Thyroid gland (tissue), 4 donors: Measurements from ENCODE around the gene RFX2.

Source experiments
- POLR2A ChIP-seq, 2 donors: fragments of 450-650 bp; IDR thresholded peaks; one replicate each; pipeline ENCODE4 v1.6.1; 2017; ENCODE audit warnings: antibody characterized with exemption in 2 of 2, mild to moderate bottlenecking in 2 of 2, moderate library complexity in 1 of 2
- TF ChIP-seq, protein P1 (sequence below), 6 experiments: fragments of 200-600 bp in 3 of 6; fragments of 450-650 bp in 3 of 6; sonication (generic) in 3 of 6; IDR thresholded peaks; one replicate each; pipeline ENCODE4 v1.5.1; 2016 to 2019; ENCODE audit warnings: antibody characterized with exemption in 6 of 6, mild to moderate bottlenecking in 2 of 6, inconsistent platforms in 1 of 6, moderate library complexity in 1 of 6

DNA sequence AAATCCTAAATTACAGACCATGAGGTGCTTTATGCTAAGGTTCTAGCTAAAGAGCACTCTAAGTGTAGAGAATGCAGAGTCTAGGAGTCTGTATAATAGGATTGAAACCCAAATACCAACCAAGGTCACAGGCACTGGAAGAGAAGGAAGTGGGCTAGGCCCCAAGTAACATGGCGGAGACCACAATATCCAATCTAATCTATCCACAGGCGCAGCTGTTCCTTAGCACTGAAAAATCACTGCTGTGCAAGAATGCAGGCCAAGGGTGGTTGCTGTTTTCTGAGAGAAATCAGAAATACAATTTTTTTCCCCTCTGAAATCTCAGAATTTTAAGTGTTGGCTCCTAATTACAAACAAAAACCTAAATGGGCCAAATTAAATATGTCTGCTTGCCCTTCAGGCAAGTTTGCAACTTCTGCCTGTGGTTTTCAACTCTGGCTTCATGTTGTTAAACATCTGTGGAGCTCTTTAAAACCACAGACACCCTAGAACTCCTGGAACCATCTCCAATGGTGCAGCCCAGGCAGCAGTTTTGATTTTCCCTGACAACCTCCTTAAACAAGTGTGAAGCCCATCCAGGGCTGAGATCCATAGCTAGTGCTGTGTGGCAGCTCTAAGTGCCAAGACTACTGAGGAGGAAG is 138.5 kb downstream of the RFX2 start:
- no peak for TF ChIP-seq POLR2A (IDR thresholded peaks at IDR 0.05)
- TF ChIP-seq, protein P1, sequence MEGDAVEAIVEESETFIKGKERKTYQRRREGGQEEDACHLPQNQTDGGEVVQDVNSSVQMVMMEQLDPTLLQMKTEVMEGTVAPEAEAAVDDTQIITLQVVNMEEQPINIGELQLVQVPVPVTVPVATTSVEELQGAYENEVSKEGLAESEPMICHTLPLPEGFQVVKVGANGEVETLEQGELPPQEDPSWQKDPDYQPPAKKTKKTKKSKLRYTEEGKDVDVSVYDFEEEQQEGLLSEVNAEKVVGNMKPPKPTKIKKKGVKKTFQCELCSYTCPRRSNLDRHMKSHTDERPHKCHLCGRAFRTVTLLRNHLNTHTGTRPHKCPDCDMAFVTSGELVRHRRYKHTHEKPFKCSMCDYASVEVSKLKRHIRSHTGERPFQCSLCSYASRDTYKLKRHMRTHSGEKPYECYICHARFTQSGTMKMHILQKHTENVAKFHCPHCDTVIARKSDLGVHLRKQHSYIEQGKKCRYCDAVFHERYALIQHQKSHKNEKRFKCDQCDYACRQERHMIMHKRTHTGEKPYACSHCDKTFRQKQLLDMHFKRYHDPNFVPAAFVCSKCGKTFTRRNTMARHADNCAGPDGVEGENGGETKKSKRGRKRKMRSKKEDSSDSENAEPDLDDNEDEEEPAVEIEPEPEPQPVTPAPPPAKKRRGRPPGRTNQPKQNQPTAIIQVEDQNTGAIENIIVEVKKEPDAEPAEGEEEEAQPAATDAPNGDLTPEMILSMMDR (IDR thresholded peaks at IDR 0.05) = no peak
